Neuronal stem cell (in vitro differentiated cells): ENCODE results near the gene VDR.

Experiments used
- DNase-seq: peaks from one replicate; pipeline ENCODE4 v3.0.0-alpha.2; 2013; ENCODE audit warnings: low spot score
- H2AFZ ChIP-seq: one replicate; pipeline ENCODE4 v1.6.1; 2013; ENCODE audit warnings: mild to moderate bottlenecking, low read length, inconsistent platforms
- H2AK5ac ChIP-seq: 2 replicates; pipeline ENCODE4 v1.6.1; 2013; ENCODE audit warnings: low read depth, mild to moderate bottlenecking, inconsistent platforms, low read length, moderate library complexity, mixed read lengths
- H2BK120ac ChIP-seq: 2 replicates; pipeline ENCODE4 v1.6.1; 2013; ENCODE audit warnings: low read depth, mild to moderate bottlenecking, inconsistent platforms, low read length, moderate library complexity, mixed read lengths
- H2BK12ac ChIP-seq: one replicate; pipeline ENCODE4 v1.6.1; 2013; ENCODE audit warnings: low read length, inconsistent platforms
- H2BK15ac ChIP-seq: 2 replicates; pipeline ENCODE4 v1.6.1; 2013; ENCODE audit warnings: mild to moderate bottlenecking, low read length, inconsistent platforms, mixed read lengths
- H2BK5ac ChIP-seq: one replicate; pipeline ENCODE4 v1.6.1; 2013; ENCODE audit warnings: inconsistent platforms, mild to moderate bottlenecking, low read length, moderate library complexity
- H3K14ac ChIP-seq: one replicate; pipeline ENCODE4 v1.6.1; 2013; ENCODE audit warnings: low read length, inconsistent platforms
- H3K18ac ChIP-seq: 2 replicates; pipeline ENCODE4 v1.6.1; 2013; ENCODE audit warnings: low read length, inconsistent platforms
- H3K23ac ChIP-seq: 2 replicates; pipeline ENCODE4 v1.6.1; 2013; ENCODE audit warnings: low read depth, mild to moderate bottlenecking, mixed read lengths, low read length, inconsistent platforms; ENCODE audit not compliant: poor library complexity
- H3K27ac ChIP-seq: replicated peaks from 3 replicates; pipeline ENCODE4 v1.5.1; 2013; ENCODE audit warnings: low read length, inconsistent platforms
- H3K27me3 ChIP-seq, 3 experiments: 2 replicates each; pipeline ENCODE4 v1.6.1; 2013; ENCODE audit warnings: low read length in 3 of 3, mild to moderate bottlenecking in 2 of 3, inconsistent platforms in 1 of 3, low read depth in 1 of 3, mixed read lengths in 1 of 3, moderate library complexity in 1 of 3; ENCODE audit not compliant: control insufficient read depth in 3 of 3, insufficient read depth in 3 of 3
- H3K36me3 ChIP-seq, 2 donors: replicated peaks in 1 of 2; 2 replicates each; pipeline ENCODE4 v1.6.1; 2013; ENCODE audit warnings: low read length in 2 of 2; ENCODE audit not compliant: control insufficient read depth in 2 of 2, insufficient read depth in 2 of 2
- H3K4ac ChIP-seq: 2 replicates; pipeline ENCODE4 v1.6.1; 2013; ENCODE audit warnings: inconsistent platforms, mild to moderate bottlenecking, low read length, moderate library complexity
- H3K4me1 ChIP-seq, 2 donors: 1 replicate in 1 of 2; 2 replicates in 1 of 2; pipeline ENCODE4 v1.6.1; 2013; ENCODE audit warnings: low read length in 2 of 2, low read depth in 1 of 2; ENCODE audit not compliant: control insufficient read depth in 2 of 2, insufficient read depth in 1 of 2
- H3K4me2 ChIP-seq: one replicate; pipeline ENCODE4 v1.6.1; 2013; ENCODE audit warnings: mild to moderate bottlenecking, low read length, inconsistent platforms; ENCODE audit not compliant: insufficient read depth, poor library complexity, severe bottlenecking
- H3K4me3 ChIP-seq, 2 donors: 2 replicates each; pipeline ENCODE4 v1.5.1; 2013; ENCODE audit warnings: low read length in 2 of 2, mild to moderate bottlenecking in 2 of 2, inconsistent platforms in 1 of 2, moderate library complexity in 1 of 2
- H3K79me1 ChIP-seq: one replicate; pipeline ENCODE4 v1.6.1; 2013; ENCODE audit warnings: low read depth, mild to moderate bottlenecking, inconsistent platforms, low read length, moderate library complexity
- H3K9ac ChIP-seq: one replicate; pipeline ENCODE4 v1.6.1; 2013; ENCODE audit warnings: mild to moderate bottlenecking, low read depth, low read length, inconsistent platforms; ENCODE audit not compliant: poor library complexity
- H3K9me3 ChIP-seq, 2 donors: replicated peaks in 1 of 2; 2 replicates each; pipeline versions ENCODE3 to v1.6.1; 2013; ENCODE audit warnings: low read length in 2 of 2, mild to moderate bottlenecking in 2 of 2, inconsistent platforms in 1 of 2, low read depth in 1 of 2, mixed read lengths in 1 of 2, moderate library complexity in 1 of 2; ENCODE audit not compliant: control insufficient read depth in 2 of 2, insufficient read depth in 1 of 2
- H4K8ac ChIP-seq: one replicate; pipeline ENCODE4 v1.6.1; 2013; ENCODE audit warnings: low read depth, mild to moderate bottlenecking, inconsistent platforms, low read length, moderate library complexity
- H4K91ac ChIP-seq: one replicate; pipeline ENCODE4 v1.6.1; 2013; ENCODE audit warnings: low read length, low read depth, mild to moderate bottlenecking, inconsistent platforms; ENCODE audit not compliant: poor library complexity
- whole genome bisulfite sequencing, 2 donors: extraction: QIAGEN DNeasy Blood & Tissue Kit; methylation state at CpG; one replicate each; pipeline ENCODE4 v1.1.7; 2013; ENCODE audit warnings: missing lambda C conversion rate in 2 of 2, mixed read lengths in 1 of 2; ENCODE audit not compliant: insufficient read length in 2 of 2, insufficient replicate concordance in 1 of 2; ENCODE audit errors: extremely low coverage in 2 of 2; 5-methylcytosine and 5-hydroxymethylcytosine counted together

The VDR gene

GRCh38 chr12:47821346-47821706 is 83.5 kb downstream of the VDR start:
- peak overlapping the region in 1 of 2 donors; percentile 82 for H3K4me3 ChIP-seq
- DNase-seq, result no peak

DNA sequence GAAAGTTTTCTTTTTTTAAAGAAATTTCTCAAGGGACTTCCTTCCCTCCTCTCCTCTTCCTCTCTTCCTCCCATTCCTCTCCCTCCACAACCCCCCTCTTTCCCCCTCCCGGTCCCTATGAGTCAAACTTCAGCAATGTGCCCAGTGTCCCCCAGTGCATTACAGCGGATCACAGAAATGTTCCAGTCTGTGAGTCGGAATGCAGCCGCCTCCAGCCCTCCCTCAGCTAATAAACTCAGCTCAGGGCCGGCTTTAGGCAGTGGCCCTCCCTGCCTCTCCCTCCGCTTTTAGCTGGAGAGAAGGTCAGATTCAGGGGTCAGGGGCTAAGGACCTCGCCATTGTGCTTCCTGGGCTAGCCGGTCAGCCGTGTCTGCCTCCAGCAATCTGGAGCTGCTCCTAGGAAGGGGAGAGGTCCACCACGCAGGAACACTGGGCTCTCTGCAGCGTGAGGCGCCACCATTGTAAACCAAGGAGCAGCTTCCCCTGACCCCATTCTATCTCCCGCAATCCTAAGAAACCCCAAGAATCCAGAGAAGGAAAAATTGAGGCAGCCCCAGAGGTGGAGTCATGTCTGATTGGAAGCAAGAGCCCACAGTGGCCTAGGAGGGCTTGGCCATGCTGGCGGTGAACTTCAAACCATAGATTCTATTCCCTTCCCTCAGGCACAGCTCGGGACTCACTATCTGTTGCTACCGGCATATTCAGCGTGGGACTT is 84.0 kb downstream of the VDR start:
- Histone ChIP-seq H3K4ac (no peak overlapping the region), H4K91ac (no peak overlapping the region), H2BK5ac (peak overlapping the region; percentile 100), H3K27me3 (no peaks in the 10 kb centered on the region), H2AK5ac (peak overlapping the region; percentile 36), H3K14ac (peak overlapping the region; percentile 2), H4K8ac (no peak overlapping the region), H2AFZ (peak overlapping the region; percentile 75), H3K36me3 (peaks cover 0 to 9% of the 10 kb centered on the region in 2 donors), H2BK120ac (no peak overlapping the region), H2BK12ac (no peak overlapping the region), H3K9me3 (no peaks in the 10 kb centered on the region), H3K27ac (peak overlapping the region; percentile 98), H3K23ac (no peak overlapping the region), H3K4me1 (peaks cover 46 to 48% of the 10 kb centered on the region in 2 donors), H3K18ac (peak overlapping the region; percentile 27), H3K9ac (no peak overlapping the region), H3K79me1 (peaks cover 4% of the 10 kb centered on the region), H3K4me3 (peak overlapping the region in 1 of 2 donors; percentile 82), H2BK15ac (no peak overlapping the region), H3K4me2 (peak overlapping the region; percentile 88)
- no CpG with 5 or more reads among the region's 17 CpGs for WGBS, 2 donors
- peak; percentile 92 for DNase-seq

More at GRCh38 chr12:47821346-47821706, 83.5 kb downstream of the VDR start:
- Histone ChIP-seq H3K9ac (no peak overlapping the region), H3K4me1 (peaks cover 45 to 46% of the 10 kb centered on the region in 2 donors), H2BK15ac (no peak overlapping the region), H4K8ac (no peak overlapping the region), H3K27ac (peak overlapping the region; percentile 76), H3K14ac (peak overlapping the region; percentile 2), H3K4me2 (no peak overlapping the region), H3K36me3 (peaks cover 0 to 9% of the 10 kb centered on the region in 2 donors), H3K27me3 (no peaks in the 10 kb centered on the region), H2BK12ac (no peak overlapping the region), H2AFZ (peak overlapping the region; percentile 66), H2BK5ac (no peak overlapping the region), H4K91ac (no peak overlapping the region), H3K9me3 (no peaks in the 10 kb centered on the region), H2BK120ac (no peak overlapping the region), H3K23ac (no peak overlapping the region), H2AK5ac (peak overlapping the region; percentile 36), H3K18ac (peak overlapping the region; percentile 27), H3K4ac (no peak overlapping the region), H3K79me1 (peaks cover 4% of the 10 kb centered on the region)
- no CpG with 5 or more reads among the region's 4 CpGs for WGBS, 2 donors

GRCh38 chr12:47819896-47820630 is 84.7 kb downstream of the VDR start, which contains the start of gene HDAC7:
HDAC7 (minus strand) TSS chr12:47819903; CDS start chr12:47819785, 118 bp downstream.
- H4K91ac ChIP-seq, result peak within 1 kb of the TSS; percentile 99
- H3K9me3 ChIP-seq, result no peaks in the 10 kb centered on the region
- peaks cover 45 to 46% of the 10 kb centered on the region in 2 donors for H3K4me1 ChIP-seq
- peak within 1 kb of the TSS; percentile 99 for H2BK12ac ChIP-seq
- no peaks in the 10 kb centered on the region for H3K27me3 ChIP-seq
- peak within 1 kb of the TSS; percentile 98 for H3K27ac ChIP-seq
- H2BK5ac ChIP-seq, result peak within 1 kb of the TSS; percentile 100
- H2BK15ac ChIP-seq, result peak within 1 kb of the TSS; percentile 87
- H3K4me3 ChIP-seq, result peak within 1 kb of the TSS; percentile 82 to 88
- peaks cover 0 to 13% of the 10 kb centered on the region in 2 donors for H3K36me3 ChIP-seq
- peak within 1 kb of the TSS; percentile 100 for H3K14ac ChIP-seq
- peak; percentile 72 for DNase-seq
- no CpG with 5 or more reads among the region's 58 CpGs for WGBS, 2 donors
- peak within 1 kb of the TSS; percentile 99 for H3K18ac ChIP-seq
- peak within 1 kb of the TSS; percentile 94 for H3K4ac ChIP-seq
- H2BK120ac ChIP-seq, result peak within 1 kb of the TSS; percentile 99
- H3K23ac ChIP-seq, result peak within 1 kb of the TSS; percentile 77
- peak within 1 kb of the TSS; percentile 75 for H2AFZ ChIP-seq
- peak within 1 kb of the TSS; percentile 97 for H4K8ac ChIP-seq
- H3K79me1 ChIP-seq, result peaks cover 4% of the 10 kb centered on the region
- peak within 1 kb of the TSS; percentile 88 for H3K4me2 ChIP-seq
- peak within 1 kb of the TSS; percentile 98 for H3K9ac ChIP-seq
- H2AK5ac ChIP-seq, result peak within 1 kb of the TSS; percentile 95
